CD14-positive monocyte (primary cell): ENCODE results near the gene EEF1A1. TPM values are rescaled to one million over a fixed set of nuclear protein-coding genes. Genes with fewer than 3 reads are reported as not detected.
A peak's percentile ranks its signal among the peaks of the same experiment; 100 is the strongest.

ENCODE experiments used
- DNase-seq, 3 donors: peaks; one replicate each; pipeline ENCODE4 v3.0.0-alpha.2; 2011 to 2022
- H2AFZ ChIP-seq: 2 replicates; pipeline ENCODE4 v1.6.0; 2012; ENCODE audit warnings: mild to moderate bottlenecking, low read depth, low read length, inconsistent platforms; ENCODE audit not compliant: insufficient read depth, poor library complexity, severe bottlenecking
- H3K27ac ChIP-seq, 2 donors: 1 replicate in 1 of 2; 2 replicates in 1 of 2; pipeline ENCODE4 v1.5.1; 2012 to 2013; ENCODE audit warnings: low read length in 2 of 2, control low read depth in 1 of 2, inconsistent platforms in 1 of 2, low read depth in 1 of 2, mild to moderate bottlenecking in 1 of 2
- H3K27me3 ChIP-seq, 2 donors: one replicate each; pipeline versions ENCODE4 v1.6.0 to v1.6.1; 2011 to 2013; ENCODE audit warnings: low read length in 2 of 2; ENCODE audit not compliant: control insufficient read depth in 2 of 2, insufficient read depth in 2 of 2
- H3K36me3 ChIP-seq, 2 donors: replicated peaks in 1 of 2; 1 replicate in 1 of 2; 2 replicates in 1 of 2; pipeline versions ENCODE4 v1.5.1 to v1.6.1; 2012 to 2013; ENCODE audit warnings: low read length in 2 of 2, control low read depth in 1 of 2, inconsistent platforms in 1 of 2, mild to moderate bottlenecking in 1 of 2; ENCODE audit not compliant: insufficient read depth in 2 of 2, control insufficient read depth in 1 of 2
- H3K4me1 ChIP-seq, 2 donors: 1 replicate in 1 of 2; 2 replicates in 1 of 2; pipeline versions ENCODE4 v1.5.1 to v1.6.1; 2012 to 2013; ENCODE audit warnings: low read length in 2 of 2, control low read depth in 1 of 2, inconsistent platforms in 1 of 2, mild to moderate bottlenecking in 1 of 2, moderate library complexity in 1 of 2; ENCODE audit not compliant: insufficient read depth in 2 of 2, control insufficient read depth in 1 of 2
- H3K4me2 ChIP-seq: replicated peaks from 2 replicates; pipeline ENCODE3; 2012; ENCODE audit warnings: low read length, moderate library complexity, mild to moderate bottlenecking; ENCODE audit not compliant: poor library complexity, severe bottlenecking; ENCODE audit errors: extremely low read depth
- H3K4me3 ChIP-seq, 3 experiments: fragments of 200-600 bp in 1 of 3; sonication (generic) in 1 of 3; replicated peaks in 1 of 3; 1 replicate in 2 of 3; 2 replicates in 1 of 3; pipeline ENCODE4 v1.5.1; 2011 to 2013; ENCODE audit warnings: low read length in 3 of 3, mild to moderate bottlenecking in 3 of 3, control low read depth in 2 of 3, low read depth in 2 of 3, inconsistent platforms in 1 of 3, moderate library complexity in 1 of 3
- H3K79me2 ChIP-seq: 2 replicates; pipeline ENCODE4 v1.6.0; 2012; ENCODE audit warnings: mild to moderate bottlenecking, control low read depth, inconsistent platforms, low read length, moderate library complexity; ENCODE audit not compliant: insufficient read depth
- H3K9ac ChIP-seq: 2 replicates; pipeline ENCODE4 v1.6.0; 2017; ENCODE audit warnings: low read length, mild to moderate bottlenecking; ENCODE audit not compliant: insufficient read depth, poor library complexity, severe bottlenecking
- H3K9me3 ChIP-seq, 2 donors: replicated peaks in 1 of 2; 1 replicate in 1 of 2; 2 replicates in 1 of 2; pipeline versions ENCODE4 v1.5.1 to v1.6.1; 2012 to 2013; ENCODE audit warnings: low read length in 2 of 2, control low read depth in 1 of 2; ENCODE audit not compliant: control insufficient read depth in 1 of 2, insufficient read depth in 1 of 2
- H4K20me1 ChIP-seq: 2 replicates; pipeline ENCODE4 v1.6.0; 2012; ENCODE audit warnings: mild to moderate bottlenecking, low read length, control low read depth, moderate library complexity; ENCODE audit not compliant: insufficient read depth
- H3K27ac Mint-ChIP-seq, 7 donors: one replicate each; pipeline ENCODE4 v1.8.0; 2020; ENCODE audit warnings: mild to moderate bottlenecking in 7 of 7, mixed read lengths in 7 of 7, moderate library complexity in 6 of 7, inconsistent platforms in 2 of 7
- H3K27me3 Mint-ChIP-seq, 3 donors: one replicate each; pipeline ENCODE4 v1.8.0; 2021 to 2022; ENCODE audit warnings: low read depth in 3 of 3, mild to moderate bottlenecking in 3 of 3, mixed read lengths in 3 of 3, moderate library complexity in 3 of 3, inconsistent platforms in 1 of 3
- H3K36me3 Mint-ChIP-seq, 2 donors: one replicate each; pipeline ENCODE4 v1.8.0; 2020; ENCODE audit warnings: mixed read lengths in 2 of 2, inconsistent platforms in 1 of 2, mild to moderate bottlenecking in 1 of 2
- H3K4me1 Mint-ChIP-seq: one replicate; pipeline ENCODE4 v1.8.0; 2020; ENCODE audit warnings: mild to moderate bottlenecking, mixed read lengths
- H3K4me3 Mint-ChIP-seq, 2 donors: one replicate each; pipeline ENCODE4 v1.8.0; 2020; ENCODE audit warnings: mild to moderate bottlenecking in 2 of 2, mixed read lengths in 2 of 2, moderate library complexity in 1 of 2
- H3K9me3 Mint-ChIP-seq, 7 donors: one replicate each; pipeline ENCODE4 v1.8.0; 2020 to 2022; ENCODE audit warnings: mixed read lengths in 7 of 7, mild to moderate bottlenecking in 6 of 7, moderate library complexity in 6 of 7, inconsistent platforms in 2 of 7
- WGBS: methylation state at CpG from one replicate; pipeline ENCODE4 v1.1.5; 2013; ENCODE audit warnings: missing lambda C conversion rate; ENCODE audit not compliant: insufficient coverage; 5-methylcytosine and 5-hydroxymethylcytosine counted together
- intact Hi-C, 2 donors: fragments of 100-400 bp; cut with micrococcal nuclease; formaldehyde crosslinking; loops; one replicate each; pipeline versions ENCODE4 v1.15.0 to v1.15.1; 2023
- polyA plus RNA-seq, 3 donors: library from polyadenylated mRNA; depleted of rRNA in 1 of 3; unstranded in 2 of 3; stranded (reverse) in 1 of 3; fragments of 300-500 nt in 2 of 3; fragments of >200 nt in 1 of 3; fragmentation: Illumina TruSeq in 2 of 3; gene quantifications; 1 replicate in 2 of 3; 2 replicates in 1 of 3; pipeline ENCODE4 v1.2.3, GENCODE V29; 2012 to 2021
- TF ChIP-seq, protein P1 (sequence below): fragments of 200-600 bp; IDR thresholded peaks from one replicate; pipeline ENCODE4 v1.8.0; 2022; ENCODE audit warnings: antibody characterized with exemption, mild to moderate bottlenecking

EEF1A1 gene
- polyA plus RNA-seq, 3 donors, result 5,292 to 7,368 (median 5,586) TPM

DNA sequence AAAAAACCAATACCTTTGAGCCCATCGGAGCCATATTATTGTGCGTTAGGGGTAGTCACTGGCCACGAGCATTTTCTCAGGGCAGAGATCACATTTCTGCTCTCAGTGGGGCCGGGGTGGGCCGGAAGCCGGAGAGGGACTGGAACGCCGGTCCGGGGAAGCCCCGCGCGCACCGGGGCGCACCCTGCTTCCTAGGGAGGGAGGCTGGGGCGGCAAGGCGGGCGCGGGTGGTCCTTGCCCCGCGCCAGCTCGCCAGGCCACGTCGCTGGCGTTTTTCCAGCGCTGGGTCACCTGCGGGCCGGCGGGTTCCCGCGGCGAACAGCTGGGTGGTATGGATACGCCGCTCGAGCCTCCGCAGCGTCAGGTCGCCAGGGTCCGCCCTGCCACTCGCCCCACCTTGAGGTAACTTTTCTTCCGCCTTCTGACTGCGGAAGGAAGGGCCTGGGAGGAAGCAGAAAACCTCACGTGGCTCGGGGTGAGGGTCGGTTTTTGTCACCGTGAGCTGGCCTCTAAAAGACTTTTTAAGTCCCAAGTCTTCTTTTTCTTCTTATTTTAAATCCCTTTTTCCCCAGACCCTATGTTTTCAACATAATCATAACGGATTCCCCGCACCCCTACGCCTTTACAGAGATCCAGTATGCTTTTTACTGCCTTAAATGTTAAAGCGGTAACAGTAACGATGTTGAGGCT is 2.7 kb upstream of the EEF1A1 start:
- H3K4me1 Mint-ChIP-seq, result peaks cover 29% of the 10 kb centered on the region
- Histone ChIP-seq H4K20me1 (peaks cover 23% of the 10 kb centered on the region), H3K9me3 (no peaks in the 10 kb centered on the region), H3K27ac (peak overlapping the region; percentile 99 to 100), H3K4me1 (peaks cover 30 to 38% of the 10 kb centered on the region in 2 donors), H3K36me3 (peaks cover 12 to 15% of the 10 kb centered on the region in 2 donors), H3K4me3 (peak overlapping the region; percentile 63 to 98 (median 82)), H3K4me2 (peak overlapping the region; percentile 88), H2AFZ (peak overlapping the region; percentile 75), H3K79me2 (peaks cover 40% of the 10 kb centered on the region), H3K27me3 (no peaks in the 10 kb centered on the region), H3K9ac (peak overlapping the region; percentile 98)
- under 1% methylated on average over 38 of the region's 50 CpGs for WGBS
- peak overlapping the region; percentile 88 to 100 (median 99) for H3K27ac Mint-ChIP-seq
- H3K4me3 Mint-ChIP-seq, result peak overlapping the region; percentile 88 to 95
- intact Hi-C loops, result loop anchor here in 1 of 2 donors (5.0 kb wide), 1 partner anchor 129 kb away; the partner anchor contains the start of gene SLC17A5
- peak; percentile 62 to 79 (median 77) for DNase-seq
- TF ChIP-seq, protein P1, sequence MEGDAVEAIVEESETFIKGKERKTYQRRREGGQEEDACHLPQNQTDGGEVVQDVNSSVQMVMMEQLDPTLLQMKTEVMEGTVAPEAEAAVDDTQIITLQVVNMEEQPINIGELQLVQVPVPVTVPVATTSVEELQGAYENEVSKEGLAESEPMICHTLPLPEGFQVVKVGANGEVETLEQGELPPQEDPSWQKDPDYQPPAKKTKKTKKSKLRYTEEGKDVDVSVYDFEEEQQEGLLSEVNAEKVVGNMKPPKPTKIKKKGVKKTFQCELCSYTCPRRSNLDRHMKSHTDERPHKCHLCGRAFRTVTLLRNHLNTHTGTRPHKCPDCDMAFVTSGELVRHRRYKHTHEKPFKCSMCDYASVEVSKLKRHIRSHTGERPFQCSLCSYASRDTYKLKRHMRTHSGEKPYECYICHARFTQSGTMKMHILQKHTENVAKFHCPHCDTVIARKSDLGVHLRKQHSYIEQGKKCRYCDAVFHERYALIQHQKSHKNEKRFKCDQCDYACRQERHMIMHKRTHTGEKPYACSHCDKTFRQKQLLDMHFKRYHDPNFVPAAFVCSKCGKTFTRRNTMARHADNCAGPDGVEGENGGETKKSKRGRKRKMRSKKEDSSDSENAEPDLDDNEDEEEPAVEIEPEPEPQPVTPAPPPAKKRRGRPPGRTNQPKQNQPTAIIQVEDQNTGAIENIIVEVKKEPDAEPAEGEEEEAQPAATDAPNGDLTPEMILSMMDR, result no peak
- peaks cover 15 to 16% of the 10 kb centered on the region in 2 donors for H3K36me3 Mint-ChIP-seq
- peaks cover 0 to 2% (median 0%) of the 10 kb centered on the region in 7 donors for H3K9me3 Mint-ChIP-seq
- peaks cover 0 to 4% (median 4%) of the 10 kb centered on the region in 3 donors for H3K27me3 Mint-ChIP-seq

DNA sequence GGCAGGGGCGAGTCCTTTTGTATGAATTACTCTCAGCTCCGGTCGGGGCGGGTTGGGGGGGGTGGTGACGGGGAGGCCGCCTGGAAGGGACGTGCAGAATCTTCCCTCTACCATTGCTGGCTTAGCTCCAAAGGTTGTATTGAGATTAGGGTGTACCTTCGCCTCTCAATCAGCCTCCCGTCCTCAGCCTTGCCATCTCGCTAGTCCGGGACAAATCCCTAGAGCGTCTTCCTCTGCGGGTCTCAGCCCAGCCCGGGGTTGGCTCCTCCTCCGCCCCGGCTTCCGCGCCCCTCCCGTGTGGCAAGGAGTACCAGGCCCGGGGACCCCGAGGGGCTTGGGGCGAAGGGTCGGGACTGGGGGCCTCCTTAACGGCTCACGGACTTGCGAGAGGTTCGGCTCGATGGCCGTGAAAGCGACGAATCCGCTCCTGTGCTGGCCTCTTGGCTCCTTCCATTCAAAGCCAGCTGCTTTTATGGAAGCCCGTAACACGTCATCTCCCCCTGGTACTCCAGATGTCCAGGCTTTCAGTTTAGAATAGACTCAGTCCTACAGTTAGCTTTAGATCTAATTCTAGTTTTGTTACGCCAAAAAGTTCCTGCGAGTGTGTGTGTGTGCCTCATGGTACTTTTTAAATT is 636 bp upstream of the EEF1A1 start:
- 0% methylated on average over 25 of the region's 36 CpGs for WGBS
- peaks cover 58% of the 10 kb centered on the region for H3K79me2 ChIP-seq
- peak overlapping the region; percentile 96 to 100 (median 99) for H3K27ac Mint-ChIP-seq
- H3K4me1 Mint-ChIP-seq, result peaks cover 42% of the 10 kb centered on the region
- no peaks in the 10 kb centered on the region for H3K27me3 ChIP-seq
- H3K9me3 ChIP-seq, result no peaks in the 10 kb centered on the region
- H3K9me3 Mint-ChIP-seq, result peaks cover 0 to 2% (median 0%) of the 10 kb centered on the region in 7 donors
- peaks cover 31 to 36% of the 10 kb centered on the region in 2 donors for H3K36me3 ChIP-seq
- peak overlapping the region; percentile 98 for H3K9ac ChIP-seq
- peaks cover 43% of the 10 kb centered on the region for H4K20me1 ChIP-seq
- peak overlapping the region; percentile 99 to 100 for H3K27ac ChIP-seq
- H3K4me2 ChIP-seq, result peak overlapping the region; percentile 88
- peaks cover 44 to 57% of the 10 kb centered on the region in 2 donors for H3K4me1 ChIP-seq
- DNase-seq, result peak; percentile 51 to 75 (median 58)
- peak overlapping the region; percentile 69 to 99 (median 98) for H3K4me3 ChIP-seq
- intact Hi-C loops, result loop anchor here (2.0 to 5.0 kb wide), 3 partner anchors 59 to 131 kb away; partner anchors contain the start of gene SLC17A5 (in 2 of the 2)
- TF ChIP-seq, protein P1, result no peak
- H3K36me3 Mint-ChIP-seq, result peaks cover 31 to 37% of the 10 kb centered on the region in 2 donors
- H2AFZ ChIP-seq, result peak overlapping the region; percentile 68
- H3K4me3 Mint-ChIP-seq, result peak overlapping the region; percentile 95 to 96
- H3K27me3 Mint-ChIP-seq, result peaks cover 0 to 3% (median 3%) of the 10 kb centered on the region in 3 donors
